ENCODE measurements around the gene STMN3.
"Not testable (repeated sequence)": the region's sequence is repeated elsewhere in the genome, so short reads cannot be mapped to it uniquely, and the experiment has no call there.

STMN3 gene

GRCh38 chr20:63630956-63631355 lies 22.3 kb downstream of the STMN3 start:
- DNase-seq: not testable (repeated sequence)

GRCh38 chr20:63628246-63628975 lies 24.8 kb downstream of the STMN3 start:
- DNase-seq: peak; percentile 68

GRCh38 chr20:63627751-63628245 lies 25.4 kb downstream of the STMN3 start:
- no peak for DNase-seq

GRCh38 chr20:63627129-63627750 lies 26.0 kb downstream of the STMN3 start:
- peak; percentile 96 for DNase-seq

- peak; percentile 90 for DNase-seq
Observed at GRCh38 chr20:63626424-63627128, 26.6 kb downstream of the STMN3 start, which contains the start of gene GMEB2. TSS of gene GMEB2 (minus strand) at chr20:63627101. CDS start at chr20:63619397, 7,704 bp downstream.

GRCh38 chr20:63625771-63626423 lies 27.3 kb downstream of the STMN3 start:
- peak; percentile 15 for DNase-seq

GRCh38 chr20:63624486-63624885 lies 28.7 kb downstream of the STMN3 start:
- DNase-seq: no peak

- DNase-seq: no peak
Observed at GRCh38 chr20:63622732-63623131, 30.5 kb downstream of the STMN3 start.

- DNase-seq: no peak
Observed at GRCh38 chr20:63622096-63622495, 31.1 kb downstream of the STMN3 start.

- DNase-seq: no peak
Observed at GRCh38 chr20:63620991-63621390, 32.2 kb downstream of the STMN3 start.

GRCh38 chr20:63619505-63619904 lies 33.7 kb downstream of the STMN3 start:
- DNase-seq: no peak

GRCh38 chr20:63619086-63619485 lies 34.1 kb downstream of the STMN3 start:
- DNase-seq: no peak

- no peak for DNase-seq
Observed at GRCh38 chr20:63618291-63618980, 34.8 kb downstream of the STMN3 start.

- no peak for DNase-seq
Observed at GRCh38 chr20:63617876-63618265, 35.4 kb downstream of the STMN3 start.

GRCh38 chr20:63617092-63617875 lies 35.9 kb downstream of the STMN3 start:
- no peak for DNase-seq

GRCh38 chr20:63613863-63614594 lies 39.2 kb downstream of the STMN3 start:
- DNase-seq: not testable (repeated sequence)

- DNase-seq: no peak
Observed at GRCh38 chr20:63612276-63612931, 40.8 kb downstream of the STMN3 start.

GRCh38 chr20:63611646-63612045 lies 41.6 kb downstream of the STMN3 start:
- DNase-seq: no peak

- DNase-seq: no peak
Observed at GRCh38 chr20:63610581-63611435, 42.4 kb downstream of the STMN3 start.

Data from CD4-positive, alpha-beta T cell treated with Interleukin-6 for 4 hours (primary cell).